DND-41 (cell line): ENCODE measurements around the gene VAC14.

Experiments used
- CTCF ChIP-seq: IDR thresholded peaks from 2 replicates; pipeline ENCODE4 v1.5.1; 2012; ENCODE audit warnings: borderline replicate concordance, low read length, moderate library complexity, mild to moderate bottlenecking; ENCODE audit not compliant: poor library complexity, severe bottlenecking; ENCODE audit errors: extremely low read depth
- EZH2 ChIP-seq: IDR thresholded peaks from 3 replicates; pipeline ENCODE4 v1.6.1; 2012; ENCODE audit warnings: borderline replicate concordance, low read depth, mild to moderate bottlenecking, moderate library complexity, low read length, inconsistent platforms; ENCODE audit not compliant: severe bottlenecking

GRCh38 chr16:70800311-70800710 is 647 bp downstream of the VAC14 start:
- TF ChIP-seq CTCF (no peak), EZH2 (no peak)
